ENCODE data around the gene SCART1. TPM values are rescaled to one million over a fixed set of nuclear protein-coding genes. Genes with fewer than 3 reads are reported as not detected.
"Not testable (repeated sequence)": the region's sequence is repeated elsewhere in the genome, so short reads cannot be mapped to it uniquely, and the experiment has no call there.

Gene SCART1
- total RNA-seq, 2 donors from 2014 or later, result 3.9 to 11.2 TPM

DNA sequence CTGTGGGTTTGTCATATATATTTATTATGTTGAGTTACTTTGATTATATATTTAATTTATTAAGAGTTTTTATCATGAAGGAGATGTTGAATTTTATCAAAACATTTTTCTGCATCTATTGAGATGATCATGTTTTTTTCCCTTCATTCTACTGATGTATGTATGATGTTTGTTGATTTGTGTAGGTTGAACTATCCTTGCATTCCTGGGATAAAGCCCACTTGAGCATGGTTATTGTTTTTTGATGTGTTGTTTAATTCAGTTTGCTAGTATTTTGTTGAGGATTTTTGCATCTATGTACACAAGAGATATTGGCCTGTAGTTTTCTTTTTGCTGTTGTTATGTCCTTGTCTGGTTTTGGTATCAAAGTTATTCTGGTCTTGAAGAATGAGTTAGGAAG lies 31.1 kb downstream of the SCART1 start:
- Histone ChIP-seq H3K4me1 (no peaks in the 10 kb centered on the region), H3K9me3 (peaks cover 0 to 4% (median 0%) of the 10 kb centered on the region in 3 donors), H3K4me3 (no peak overlapping the region), H3K36me3 (replicated peaks in 1 of 2; ENCODE audit: insufficient read depth in 1 of 2, low read depth in 2 of 2) (no peaks in the 10 kb centered on the region), H3K27me3 (no peaks in the 10 kb centered on the region), H3K27ac (no peak overlapping the region)
- no peak for DNase-seq
- no peak for ATAC-seq
- intact Hi-C loops (cut with DNase I), result no loop called here
- TF ChIP-seq POLR2A (IDR thresholded peaks at IDR 0.05), result no peak
- TF ChIP-seq, protein P1, sequence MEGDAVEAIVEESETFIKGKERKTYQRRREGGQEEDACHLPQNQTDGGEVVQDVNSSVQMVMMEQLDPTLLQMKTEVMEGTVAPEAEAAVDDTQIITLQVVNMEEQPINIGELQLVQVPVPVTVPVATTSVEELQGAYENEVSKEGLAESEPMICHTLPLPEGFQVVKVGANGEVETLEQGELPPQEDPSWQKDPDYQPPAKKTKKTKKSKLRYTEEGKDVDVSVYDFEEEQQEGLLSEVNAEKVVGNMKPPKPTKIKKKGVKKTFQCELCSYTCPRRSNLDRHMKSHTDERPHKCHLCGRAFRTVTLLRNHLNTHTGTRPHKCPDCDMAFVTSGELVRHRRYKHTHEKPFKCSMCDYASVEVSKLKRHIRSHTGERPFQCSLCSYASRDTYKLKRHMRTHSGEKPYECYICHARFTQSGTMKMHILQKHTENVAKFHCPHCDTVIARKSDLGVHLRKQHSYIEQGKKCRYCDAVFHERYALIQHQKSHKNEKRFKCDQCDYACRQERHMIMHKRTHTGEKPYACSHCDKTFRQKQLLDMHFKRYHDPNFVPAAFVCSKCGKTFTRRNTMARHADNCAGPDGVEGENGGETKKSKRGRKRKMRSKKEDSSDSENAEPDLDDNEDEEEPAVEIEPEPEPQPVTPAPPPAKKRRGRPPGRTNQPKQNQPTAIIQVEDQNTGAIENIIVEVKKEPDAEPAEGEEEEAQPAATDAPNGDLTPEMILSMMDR (IDR thresholded peaks at IDR 0.05), result no peak

- no peaks in the 10 kb centered on the region for H3K4me1 ChIP-seq
- intact Hi-C loops (cut with DNase I), result no loop called here
- no peak overlapping the region for H3K27ac ChIP-seq
- no peak for DNase-seq
- peaks cover 0 to 4% (median 0%) of the 10 kb centered on the region in 3 donors for H3K9me3 ChIP-seq
- TF ChIP-seq, protein P1 (IDR thresholded peaks at IDR 0.05), result no peak
- ATAC-seq, result no peak
- H3K4me3 ChIP-seq, result no peak overlapping the region
- H3K36me3 ChIP-seq (replicated peaks in 1 of 2; ENCODE audit: insufficient read depth in 1 of 2, low read depth in 2 of 2), result no peaks in the 10 kb centered on the region
- no peaks in the 10 kb centered on the region for H3K27me3 ChIP-seq
These were observed 33.3 kb downstream of the SCART1 start for GRCh38 chr10:133487085-133487484.

GRCh38 chr10:133488354-133488753 lies 34.6 kb downstream of the SCART1 start:
- Histone ChIP-seq H3K9me3 (peaks cover 0 to 4% (median 0%) of the 10 kb centered on the region in 3 donors), H3K36me3 (replicated peaks in 1 of 2; ENCODE audit: insufficient read depth in 1 of 2, low read depth in 2 of 2) (no peaks in the 10 kb centered on the region), H3K4me1 (no peaks in the 10 kb centered on the region), H3K27me3 (no peaks in the 10 kb centered on the region), H3K27ac (no peak overlapping the region), H3K4me3 (no peak overlapping the region)
- intact Hi-C loops (cut with DNase I), result no loop called here
- TF ChIP-seq POLR2A (IDR thresholded peaks at IDR 0.05), result no peak
- TF ChIP-seq, protein P1 (IDR thresholded peaks at IDR 0.05), result no peak
- no peak for ATAC-seq
- DNase-seq, result no peak

- 67 to 75% methylated on average over 2 of the region's 2 CpGs for WGBS, 2 donors
- Histone ChIP-seq H3K27ac (no peak overlapping the region), H3K4me3 (no peak overlapping the region), H3K36me3 (replicated peaks in 1 of 2; ENCODE audit: insufficient read depth in 1 of 2, low read depth in 2 of 2) (no peaks in the 10 kb centered on the region), H3K9me3 (peaks cover 0 to 4% (median 0%) of the 10 kb centered on the region in 3 donors), H3K4me1 (no peaks in the 10 kb centered on the region), H3K27me3 (no peaks in the 10 kb centered on the region)
- intact Hi-C loops (cut with DNase I), result no loop called here
- DNase-seq, result no peak
- ATAC-seq, result no peak
- TF ChIP-seq, protein P1 (IDR thresholded peaks at IDR 0.05), result no peak
- no peak for TF ChIP-seq POLR2A (IDR thresholded peaks at IDR 0.05)
These were observed 36.3 kb downstream of the SCART1 start for GRCh38 chr10:133489816-133490588.

DNA sequence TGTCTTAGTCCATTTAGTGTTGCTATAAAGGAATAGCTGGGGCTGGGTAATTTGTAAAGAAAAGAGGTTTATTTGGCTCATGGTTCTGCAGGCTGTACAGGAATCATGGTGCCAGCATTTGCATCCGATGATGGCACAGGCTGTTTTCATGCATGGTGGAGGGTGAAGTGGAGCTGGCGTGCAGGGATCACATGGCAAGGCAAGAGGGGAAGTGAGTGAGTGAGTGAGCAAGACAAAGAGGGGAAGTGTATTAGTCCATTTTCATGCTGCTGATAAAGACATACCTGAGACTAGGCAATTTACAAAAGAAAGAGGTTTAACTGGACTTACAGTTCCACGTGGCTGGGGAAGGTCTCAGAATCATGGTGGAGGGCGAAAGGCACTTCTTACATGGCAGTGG lies 39.8 kb downstream of the SCART1 start:
- intact Hi-C loops (cut with DNase I); H3K4me1 ChIP-seq; H3K27me3 ChIP-seq; H3K27ac ChIP-seq; ATAC-seq; DNase-seq; H3K36me3 ChIP-seq (replicated peaks in 1 of 2; ENCODE audit: insufficient read depth in 1 of 2, low read depth in 2 of 2); H3K9me3 ChIP-seq; H3K4me3 ChIP-seq: not testable (repeated sequence)
- WGBS, 2 donors, result 72 to 86% methylated on average over 4 of the region's 4 CpGs

Data from body of pancreas (tissue), 4 donors.